GM21737 (cell line): ENCODE measurements around the gene TFB1M.
"Not testable (repeated sequence)": the region's sequence is repeated elsewhere in the genome, so short reads cannot be mapped to it uniquely, and the experiment has no call there.

Experiments used
- ATAC-seq: cut with Tn5 transposase; IDR thresholded peaks from one replicate; pipeline ENCODE4 v1.9.1; 2021; ENCODE audit warnings: mild to moderate bottlenecking, moderate library complexity; ENCODE audit not compliant: unreplicated experiment

TFB1M gene

DNA sequence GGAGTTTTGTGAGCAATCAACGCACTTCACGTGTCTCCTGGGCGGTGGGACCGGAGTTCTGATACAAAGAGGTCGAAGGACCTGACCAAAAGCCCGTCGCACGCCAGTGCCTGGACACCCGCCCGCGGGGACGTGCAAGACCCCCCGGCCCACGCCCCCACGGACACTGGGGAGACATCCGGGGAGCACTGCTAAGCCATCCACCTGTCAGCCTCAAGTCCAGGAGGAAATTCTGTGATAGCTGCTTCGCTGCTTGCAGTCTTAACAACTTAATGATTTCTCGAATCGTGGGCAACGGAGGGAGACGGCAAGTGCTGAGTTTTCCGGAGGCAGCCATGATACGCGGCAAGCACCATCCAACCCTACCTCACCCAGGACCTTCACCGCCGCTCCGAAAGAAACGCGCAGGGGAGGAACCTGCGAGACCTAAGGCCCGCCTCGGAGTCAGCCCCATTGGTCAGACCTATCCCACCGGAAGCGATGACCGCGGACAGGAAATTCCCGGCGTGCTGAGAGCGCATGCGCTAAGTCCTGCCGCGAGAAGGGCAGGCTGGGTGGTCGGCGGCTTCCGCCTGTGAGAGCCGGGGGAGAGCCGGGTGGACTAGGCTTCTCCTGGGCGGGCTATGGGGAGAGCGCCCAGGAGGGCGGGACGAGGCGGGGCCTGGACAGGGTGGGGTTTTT is at the start of gene TFB1M:
TSS of gene TFB1M (minus strand) at position 393 of the 681 bp plus-strand sequence. CDS start at position 337, 56 bp downstream.
- ATAC-seq: peak; percentile 95

DNA sequence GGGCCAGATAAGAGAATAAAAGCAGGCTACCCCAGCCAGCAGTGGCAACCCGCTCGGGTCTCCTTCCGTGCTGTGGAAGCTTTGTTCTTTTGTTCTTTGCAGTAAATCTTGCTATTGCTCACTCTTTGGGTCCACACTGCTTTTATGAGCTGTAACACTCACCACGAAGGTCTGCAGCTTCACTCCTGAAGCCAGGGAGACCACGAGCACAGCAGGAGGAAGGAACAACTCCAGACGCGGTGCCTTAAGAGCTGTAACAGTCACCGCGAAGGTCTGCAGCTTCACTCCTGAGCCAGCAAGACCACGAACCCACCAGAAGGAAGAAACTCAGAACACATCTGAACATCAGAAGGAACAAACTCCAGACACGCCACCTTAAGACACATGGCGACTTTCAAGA is 49.7 kb upstream of the TFB1M start:
- not testable (repeated sequence) for ATAC-seq

- ATAC-seq: not testable (repeated sequence)
Observed at GRCh38 chr6:155362968-155363632, 48.8 kb upstream of the TFB1M start.

DNA sequence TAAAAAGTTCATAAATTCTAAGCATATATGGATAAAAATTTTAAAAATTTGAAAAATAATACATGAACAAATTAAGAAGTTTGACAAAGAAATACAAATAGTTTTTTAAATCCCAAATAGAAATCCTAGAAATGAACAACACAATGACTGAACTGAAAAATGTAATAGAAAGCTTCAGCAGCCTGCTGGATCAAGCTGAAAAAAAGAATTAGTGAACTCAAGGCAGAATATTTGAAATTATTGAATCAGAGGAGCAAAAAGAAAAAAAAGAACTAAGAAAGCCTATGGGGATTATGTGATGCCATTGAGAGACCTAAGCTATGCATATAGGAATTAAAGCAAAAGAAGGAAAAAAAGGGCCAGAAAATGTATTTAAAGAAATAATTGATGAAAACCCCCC is 39.9 kb upstream of the TFB1M start:
- ATAC-seq: no peak

DNA sequence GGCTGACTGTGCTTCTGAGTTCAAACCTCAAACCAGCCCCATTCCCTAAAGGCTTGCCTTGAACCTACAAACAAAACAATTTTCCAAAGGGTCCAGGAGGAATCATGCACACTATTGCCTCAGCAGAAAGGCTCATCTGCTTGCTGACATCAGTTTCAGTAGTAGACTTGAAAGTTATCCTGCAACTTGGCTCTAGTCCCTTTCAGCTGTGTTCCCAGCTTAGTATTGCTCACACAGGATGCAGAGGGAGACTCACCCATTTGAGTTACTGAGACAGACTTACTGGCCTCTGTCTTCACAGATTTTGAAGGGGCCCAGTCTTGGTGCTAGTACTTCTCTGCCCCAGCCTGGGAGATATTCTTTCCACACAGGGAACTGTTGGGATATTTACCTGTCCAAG is 38.5 kb upstream of the TFB1M start:
- no peak for ATAC-seq

DNA sequence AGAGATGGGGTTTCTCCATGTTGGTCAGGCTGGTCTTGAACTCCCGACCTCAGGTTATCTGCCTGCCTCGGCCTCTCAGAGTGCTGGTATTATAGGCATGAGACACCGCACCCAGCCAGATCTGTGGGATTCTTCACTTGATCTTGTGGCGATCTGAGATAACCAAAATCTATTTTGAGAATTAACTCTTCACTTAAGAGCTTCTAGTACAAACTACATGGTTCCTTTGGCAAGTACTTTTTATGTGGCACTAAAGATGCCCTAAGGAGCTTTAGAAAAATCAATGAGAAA is 37.8 kb upstream of the TFB1M start:
- ATAC-seq: no peak

GRCh38 chr6:155351273-155352129 is 37.2 kb upstream of the TFB1M start:
- peak; percentile 93 for ATAC-seq

DNA sequence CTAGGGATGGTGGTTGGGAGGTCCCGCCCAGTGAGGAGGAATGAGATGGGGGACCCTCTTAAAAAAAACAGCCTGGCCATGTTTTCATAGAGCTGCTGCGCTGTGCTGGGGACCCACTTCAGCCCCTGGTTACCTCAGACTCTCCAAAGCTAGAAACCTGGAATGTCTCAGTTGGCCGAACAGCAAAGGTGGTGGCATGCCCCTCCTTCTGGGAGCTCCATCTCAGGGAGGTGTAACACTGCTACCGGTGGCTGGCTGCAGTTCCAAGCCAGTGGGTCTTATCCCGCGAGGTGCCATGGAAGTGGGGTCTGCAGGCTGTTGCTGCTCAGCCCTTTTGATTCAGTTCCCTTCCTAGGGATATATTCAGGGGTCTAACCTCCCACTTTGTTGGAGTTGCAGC is 35.7 kb upstream of the TFB1M start:
- ATAC-seq: no peak

DNA sequence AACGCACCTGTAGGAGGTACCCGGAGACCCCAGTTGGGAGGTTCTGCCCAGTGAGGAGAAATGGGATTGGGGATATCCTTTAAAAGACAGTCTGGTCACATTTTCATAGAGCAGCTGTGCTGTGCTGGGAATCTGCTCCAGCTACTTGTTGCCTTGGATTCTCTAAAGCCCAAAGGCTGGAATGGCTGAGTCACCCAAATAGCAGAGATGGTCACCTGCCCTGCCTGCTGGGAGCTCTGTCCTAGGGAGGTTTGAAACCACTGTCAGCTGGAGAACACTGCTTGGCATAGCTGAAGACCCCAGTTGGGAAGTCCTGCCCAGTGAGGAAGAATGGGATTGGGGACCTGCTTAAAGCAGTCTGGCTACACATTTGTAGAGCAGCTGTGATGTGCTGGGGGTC is 34.8 kb upstream of the TFB1M start:
- ATAC-seq: no peak

DNA sequence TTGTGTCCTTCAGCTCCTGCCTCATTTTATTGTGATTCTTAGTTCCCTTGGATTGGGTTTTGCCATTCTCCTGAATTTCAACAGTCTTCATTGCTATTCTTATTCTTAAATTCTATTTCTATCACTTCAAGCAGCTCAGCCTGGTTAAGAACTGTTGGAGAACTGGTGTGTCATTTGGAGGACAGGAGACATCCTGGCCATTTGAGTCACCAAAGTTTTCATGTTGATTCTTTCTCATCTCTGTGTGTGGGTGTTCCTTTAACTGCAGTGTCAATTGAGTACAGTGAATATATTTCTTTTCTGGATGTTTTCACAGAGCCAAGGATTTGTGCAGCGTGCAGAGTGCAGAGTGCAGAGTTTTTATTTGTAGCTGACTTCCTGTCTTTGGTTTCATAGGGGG is 33.5 kb upstream of the TFB1M start:
- ATAC-seq: no peak

GRCh38 chr6:155346957-155347356 is 32.7 kb upstream of the TFB1M start:
- ATAC-seq: no peak

DNA sequence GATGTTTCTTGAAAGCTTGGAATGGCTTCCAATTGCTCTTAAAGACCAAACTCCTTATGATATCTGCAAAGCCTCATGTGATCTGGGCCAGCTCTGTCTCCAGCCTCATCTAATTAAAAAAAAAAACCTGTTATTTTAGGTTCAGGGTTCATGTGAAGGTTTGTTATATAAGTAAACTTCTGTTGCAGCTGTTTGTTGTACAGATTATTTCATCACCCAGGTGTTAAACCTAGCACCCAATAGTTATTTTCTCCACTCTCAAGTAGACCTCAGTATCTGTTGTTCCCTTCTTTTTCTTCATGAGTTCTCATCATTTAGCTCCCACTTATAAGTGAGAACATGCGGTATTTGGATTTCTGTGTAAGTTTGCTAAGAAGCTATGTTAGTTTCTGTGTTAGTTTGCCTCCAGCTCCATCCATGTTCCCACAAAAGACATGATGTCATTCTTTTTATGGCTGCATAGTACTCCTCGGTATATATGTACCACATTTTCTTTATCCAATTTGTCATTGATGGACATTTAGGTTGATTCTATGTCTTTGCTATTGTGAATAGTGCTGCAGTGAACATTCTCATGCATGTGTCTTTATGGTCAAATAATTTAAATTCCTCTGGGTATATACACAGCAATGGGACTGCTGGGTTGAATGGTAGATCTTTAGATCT is 30.2 kb upstream of the TFB1M start:
- no peak for ATAC-seq

DNA sequence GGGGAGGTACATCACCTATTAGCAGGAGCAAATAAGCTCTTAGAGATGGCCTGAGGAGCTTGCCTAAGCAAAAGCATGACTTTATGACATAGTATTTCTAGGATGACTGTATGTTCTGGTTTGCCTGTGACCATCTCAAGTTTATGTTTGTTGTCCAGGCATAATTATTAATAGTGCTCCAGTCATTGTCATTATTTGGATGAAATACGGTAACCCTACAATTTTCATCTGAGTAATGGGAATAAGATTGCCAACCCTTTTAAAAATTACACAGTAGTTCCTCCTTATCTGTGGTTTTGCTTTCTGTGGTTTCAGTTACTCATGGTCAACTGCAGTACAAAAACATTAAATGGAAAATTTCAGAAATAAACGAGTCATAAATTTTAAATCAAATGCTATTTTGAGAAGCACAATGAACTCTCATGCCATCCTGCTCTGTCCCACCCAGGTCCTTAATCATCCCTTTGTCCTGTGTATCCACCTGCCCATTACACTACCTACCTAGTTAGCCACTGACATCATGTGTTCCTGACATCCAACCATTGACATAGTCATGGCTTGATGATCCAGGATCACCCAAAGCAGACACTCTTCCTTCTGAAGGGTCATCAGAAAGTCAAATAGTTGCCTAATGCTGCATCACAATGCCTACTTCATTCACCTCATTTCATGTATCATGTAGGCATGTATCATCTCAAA is 27.0 kb upstream of the TFB1M start:
- no peak for ATAC-seq

- ATAC-seq: no peak
Observed at GRCh38 chr6:155340464-155341129, 26.3 kb upstream of the TFB1M start.

DNA sequence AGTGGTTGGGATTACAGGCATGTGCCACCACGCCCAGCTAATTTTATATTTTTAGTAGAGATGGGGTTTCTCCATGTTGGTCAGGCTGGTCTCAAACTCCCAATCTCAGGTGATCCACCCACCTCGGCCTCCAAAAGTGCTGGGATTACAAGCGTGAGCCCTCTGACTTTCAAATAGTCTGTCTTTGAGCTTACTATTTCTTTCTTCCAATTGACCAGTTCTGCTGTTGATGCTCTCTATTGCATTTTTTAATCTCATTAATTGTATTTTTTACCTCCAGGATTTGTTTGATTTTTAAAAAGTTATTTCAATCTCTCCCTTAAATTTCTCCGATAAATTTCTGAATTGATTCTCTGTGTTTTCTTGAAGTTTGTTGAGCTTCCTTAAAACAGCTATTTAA is 25.6 kb upstream of the TFB1M start:
- ATAC-seq: not testable (repeated sequence)

DNA sequence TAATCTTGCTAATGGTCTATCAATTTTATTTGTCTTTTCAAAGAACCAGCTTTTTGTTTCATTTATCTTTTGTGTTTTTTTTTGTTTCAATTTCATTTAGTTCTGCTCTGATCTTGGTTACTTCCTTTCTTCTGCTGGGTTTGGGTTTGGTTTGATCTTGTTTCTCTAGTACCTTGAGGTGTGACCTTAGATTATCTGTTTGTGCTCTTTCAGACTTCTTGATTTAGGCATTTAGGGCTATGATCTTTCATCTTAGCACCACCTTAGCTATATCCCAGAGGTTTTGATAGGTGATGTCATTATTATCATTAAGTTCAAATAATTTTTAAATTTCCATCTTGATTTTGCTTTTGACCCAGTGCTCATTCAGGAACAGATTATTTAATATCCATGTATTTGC is 24.0 kb upstream of the TFB1M start:
- ATAC-seq: not testable (repeated sequence)

GRCh38 chr6:155335265-155335664 is 21.0 kb upstream of the TFB1M start:
- ATAC-seq: no peak

DNA sequence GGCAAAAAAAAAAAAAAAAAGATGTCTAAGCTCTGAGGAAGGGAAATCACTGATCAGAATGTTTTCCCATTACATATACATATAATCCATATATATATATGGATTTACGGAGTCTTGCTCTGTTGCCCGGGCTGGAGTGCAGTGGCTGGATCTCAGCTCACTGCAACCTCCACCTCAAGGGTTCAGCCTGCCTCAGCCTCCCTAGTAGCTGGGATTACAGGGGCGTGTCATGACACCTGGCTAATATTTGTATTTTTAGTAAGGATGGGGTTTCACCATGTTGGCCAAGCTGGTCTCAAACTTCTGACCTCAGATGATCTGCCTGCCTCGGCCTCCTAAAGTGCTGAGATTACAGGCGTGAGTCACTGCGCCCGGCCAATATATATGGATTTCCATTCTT is 19.8 kb upstream of the TFB1M start:
- not testable (repeated sequence) for ATAC-seq

DNA sequence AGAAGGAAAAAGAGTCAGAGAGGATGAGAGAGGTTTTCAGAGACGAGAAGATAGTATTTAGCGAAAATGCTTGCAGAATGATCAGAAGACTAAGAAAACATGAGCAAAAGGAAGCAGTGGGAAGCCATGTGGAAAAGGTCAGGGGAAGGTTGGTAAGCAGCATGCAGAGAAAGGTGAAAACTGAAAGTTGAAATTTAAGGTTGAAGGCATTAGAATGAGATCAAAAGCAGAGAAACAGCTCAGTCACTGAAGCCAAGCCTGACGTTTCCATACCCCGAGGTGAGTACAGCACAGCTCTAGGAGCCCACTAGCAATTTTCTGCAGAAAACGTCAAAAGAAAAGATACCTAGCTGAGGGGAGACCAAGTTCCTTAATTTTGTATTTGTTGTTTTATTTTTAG is 19.1 kb upstream of the TFB1M start:
- peak; percentile 78 for ATAC-seq

GRCh38 chr6:155330922-155331321 is 16.6 kb upstream of the TFB1M start:
- ATAC-seq: no peak
